Measurements from ENCODE around the gene KCNIP4. TPM values are rescaled to one million over a fixed set of nuclear protein-coding genes. Genes with fewer than 3 reads are reported as not detected.

KCNIP4 gene
- total RNA-seq, 4 donors from 2014 or later: 2.5 TPM; not detected in 2

GRCh38 chr4:21649391-21650090 lies 299.0 kb downstream of the KCNIP4 start:
- H3K4me3 ChIP-seq: no peak overlapping the region
- 25 to 64% methylated on average over 2 of the region's 2 CpGs for WGBS, 2 donors (ENCODE audit: low coverage in 1 of 2)

GRCh38 chr4:21645776-21646175 lies 302.8 kb downstream of the KCNIP4 start:
- H3K9me3 ChIP-seq: no peaks in the 10 kb centered on the region
- in situ Hi-C loops (cut with MboI; ENCODE audit: low pct_ligation_motif_present in 1 of 4, low pct_unique_long_range_greater_than_20kb in 1 of 4, low sequenced_read_pairs in 3 of 4): no loop called here
- no peak overlapping the region for H3K4me3 ChIP-seq
- no peaks in the 10 kb centered on the region for H3K27me3 ChIP-seq
- no peaks in the 10 kb centered on the region for H3K4me1 ChIP-seq
- intact Hi-C loops (cut with DNase I; ENCODE audit: low total_unique reads): no loop called here
- no peak overlapping the region for H3K27ac ChIP-seq
- no peaks in the 10 kb centered on the region for H3K36me3 ChIP-seq
- 90 to 93% methylated on average over 1 of the region's 1 CpG for WGBS, 2 donors (ENCODE audit: low coverage in 1 of 2)
- no peak for DNase-seq
- no peak for TF ChIP-seq POLR2AphosphoS5 (IDR thresholded peaks at IDR 0.05)

More at GRCh38 chr4:21649391-21650090, 299.0 kb downstream of the KCNIP4 start:
- in situ Hi-C loops (cut with MboI; ENCODE audit: low pct_ligation_motif_present in 1 of 4, low pct_unique_long_range_greater_than_20kb in 1 of 4, low sequenced_read_pairs in 3 of 4): no loop called here
- DNase-seq: no peak
- H3K27ac ChIP-seq: no peak overlapping the region
- intact Hi-C loops (cut with DNase I; ENCODE audit: low total_unique reads): no loop called here
- no peaks in the 10 kb centered on the region for H3K27me3 ChIP-seq
- H3K36me3 ChIP-seq: no peaks in the 10 kb centered on the region
- TF ChIP-seq CTCF (IDR thresholded peaks at IDR 0.05): no peak
- TF ChIP-seq EP300 (IDR thresholded peaks at IDR 0.05; ENCODE audit: low read depth): no peak
- TF ChIP-seq POLR2AphosphoS5 (IDR thresholded peaks at IDR 0.05): no peak
- no peaks in the 10 kb centered on the region for H3K4me1 ChIP-seq
- H3K9me3 ChIP-seq: no peaks in the 10 kb centered on the region

GRCh38 chr4:21641696-21642095 lies 306.9 kb downstream of the KCNIP4 start:
- no peaks in the 10 kb centered on the region for H3K36me3 ChIP-seq
- in situ Hi-C loops (cut with MboI; ENCODE audit: low pct_ligation_motif_present in 1 of 4, low pct_unique_long_range_greater_than_20kb in 1 of 4, low sequenced_read_pairs in 3 of 4): no loop called here
- TF ChIP-seq CTCF (IDR thresholded peaks at IDR 0.05): no peak
- no peak for TF ChIP-seq POLR2AphosphoS5 (IDR thresholded peaks at IDR 0.05)
- TF ChIP-seq POLR2A (IDR thresholded peaks at IDR 0.05): no peak
- TF ChIP-seq EP300 (IDR thresholded peaks at IDR 0.05; ENCODE audit: low read depth): no peak
- WGBS, 2 donors (ENCODE audit: low coverage in 1 of 2): 70 to 79% methylated on average over 2 to 3 of the region's 3 CpGs
- no peak overlapping the region for H3K27ac ChIP-seq
- no peaks in the 10 kb centered on the region for H3K27me3 ChIP-seq
- H3K4me1 ChIP-seq: no peaks in the 10 kb centered on the region
- H3K4me3 ChIP-seq: no peak overlapping the region
- intact Hi-C loops (cut with DNase I; ENCODE audit: low total_unique reads): no loop called here
- H3K9me3 ChIP-seq: no peaks in the 10 kb centered on the region
- no peak for DNase-seq

GRCh38 chr4:21638171-21638725 lies 310.3 kb downstream of the KCNIP4 start:
- Histone ChIP-seq H3K27ac (no peak overlapping the region), H3K36me3 (no peaks in the 10 kb centered on the region), H3K9me3 (no peaks in the 10 kb centered on the region), H3K4me1 (no peaks in the 10 kb centered on the region), H3K27me3 (no peaks in the 10 kb centered on the region), H3K4me3 (no peak overlapping the region)
- TF ChIP-seq CTCF (IDR thresholded peaks at IDR 0.05) (no peak), EP300 (IDR thresholded peaks at IDR 0.05; ENCODE audit: low read depth) (no peak), POLR2A (IDR thresholded peaks at IDR 0.05) (no peak), POLR2AphosphoS5 (IDR thresholded peaks at IDR 0.05) (no peak)
- in situ Hi-C loops (cut with MboI; ENCODE audit: low pct_ligation_motif_present in 1 of 4, low pct_unique_long_range_greater_than_20kb in 1 of 4, low sequenced_read_pairs in 3 of 4): no loop called here
- intact Hi-C loops (cut with DNase I; ENCODE audit: low total_unique reads): no loop called here
- 53 to 63% methylated on average over 1 of the region's 1 CpG for WGBS, 2 donors (ENCODE audit: low coverage in 1 of 2)
- DNase-seq: no peak

All from transverse colon (tissue), 4 donors.